ENCODE data around the gene KCNH2. TPM values are rescaled to one million over a fixed set of nuclear protein-coding genes. Genes with fewer than 3 reads are reported as not detected.

KCNH2 gene
- total and polyA plus RNA-seq, 10 of the 15 experiments (the other 5 are each of a cell fraction or from before 2014, with no cell fraction given) = 0.04 to 0.24 (median 0.17) TPM; not detected in 6

DNA sequence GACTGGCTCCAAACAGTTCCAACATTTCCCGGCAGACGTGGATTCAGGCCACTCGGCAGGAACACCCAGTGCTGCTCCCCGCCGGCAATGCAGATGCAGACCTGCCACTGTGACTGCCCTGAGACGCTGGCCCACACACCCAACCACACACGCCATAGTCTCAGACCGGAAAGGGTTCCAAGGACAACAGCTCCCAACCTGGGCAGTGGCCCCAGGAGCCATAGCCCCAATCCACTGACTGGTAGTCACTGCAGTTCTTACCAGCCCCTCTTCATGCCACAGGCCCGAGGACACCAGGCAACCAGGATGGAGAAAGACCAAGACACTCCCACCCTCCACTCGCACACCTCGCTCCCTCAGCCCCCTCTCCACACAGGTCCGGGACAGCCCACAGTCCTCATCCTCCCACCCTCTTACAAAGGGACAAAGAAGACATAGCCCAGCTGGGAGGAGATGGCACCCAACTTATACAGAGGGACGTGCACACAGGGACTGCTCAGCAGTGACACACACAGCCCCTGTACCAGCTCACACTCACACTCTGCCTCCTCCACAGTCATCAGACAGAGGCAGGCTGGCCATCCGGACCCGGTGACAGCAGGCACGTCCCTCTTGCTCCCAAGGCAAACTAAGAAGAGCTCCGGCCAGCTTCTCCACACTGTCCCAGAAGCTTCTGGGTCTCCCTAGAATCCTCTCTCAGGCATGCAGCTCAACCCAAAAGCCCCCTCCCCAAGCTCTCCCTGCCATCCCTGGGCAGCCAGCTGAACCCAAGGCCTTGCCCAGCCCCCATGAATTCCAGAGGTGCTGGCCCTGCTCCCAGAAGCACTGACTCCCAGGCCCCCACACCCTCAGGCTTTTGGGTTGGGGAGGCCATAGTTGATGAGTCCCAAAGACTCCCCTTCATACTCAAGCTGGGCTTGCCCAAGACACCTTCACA lies 24.8 kb downstream of the KCNH2 start:
- intact Hi-C loops (cut with micrococcal nuclease; ENCODE audit: unreplicated experiment) (no loop called here), in situ Hi-C loops (cut with MboI) (no loop called here)
- Histone ChIP-seq H3K4me1 (ENCODE audit: control insufficient read depth, insufficient read depth, low read length) (no peaks in the 10 kb centered on the region), H3K27ac (ENCODE audit: control insufficient read depth, insufficient read depth) (no peak overlapping the region), H3K9ac (ENCODE audit: control insufficient read depth, insufficient read depth, low read length) (no peak overlapping the region), H3K36me3 (ENCODE audit: control insufficient read depth in 2 of 2, insufficient read depth in 2 of 2, low read length in 1 of 2) (no peaks in the 10 kb centered on the region), H2AFZ (ENCODE audit: control insufficient read depth, low read depth, low read length) (no peak overlapping the region), H3K9me3 (replicated peaks; ENCODE audit: control insufficient read depth, insufficient read depth, low read length) (no peaks in the 10 kb centered on the region), H4K20me1 (ENCODE audit: control insufficient read depth, insufficient read depth) (no peaks in the 10 kb centered on the region), H3K4me3 (no peak overlapping the region), H3K79me2 (ENCODE audit: control insufficient read depth, insufficient read depth, low read length) (no peaks in the 10 kb centered on the region), H3K27me3 (replicated peaks in 1 of 2; ENCODE audit: control insufficient read depth in 2 of 2, insufficient read depth in 2 of 2, low read length in 1 of 2) (no peaks in the 10 kb centered on the region; a peak in 2 of 4 replicates), H3K4me2 (ENCODE audit: control insufficient read depth, insufficient read depth) (no peak overlapping the region)
- DNase-seq (ENCODE audit: low read depth, low spot score) = no peak
- 47% methylated on average over 16 of the region's 17 CpGs for WGBS (ENCODE audit: insufficient coverage, insufficient replicate concordance, low lambda C conversion rate, missing lambda C conversion rate)
- no TSS peak for BruUV-seq (replicated peaks)
- ChIA-PET RAD21 (ENCODE audit: unreplicated experiment) (no interaction called here), CTCF (no interaction called here), POLR2A (no interaction called here), SMC1A (ENCODE audit: uncharacterized antibody, unreplicated experiment) (no interaction called here)
- no peak for FAIRE-seq
- ATAC-seq = no peak
- TF ChIP-seq RFX5 (IDR thresholded peaks at IDR 0.05; ENCODE audit: low read depth, low read length) (no peak), TBL1XR1 (IDR thresholded peaks at IDR 0.05; ENCODE audit: low read depth, low read length) (no peak), SUPT20H (IDR thresholded peaks at IDR 0.05; ENCODE audit: borderline replicate concordance, control insufficient read depth, low read depth, low read length) (no peak), NBN (IDR thresholded peaks at IDR 0.05) (no peak), NR2C1 (IDR thresholded peaks at IDR 0.05) (no peak), CREM (IDR thresholded peaks at IDR 0.05; ENCODE audit: low read depth) (no peak), BCL3 (IDR thresholded peaks at IDR 0.05; ENCODE audit: borderline replicate concordance, insufficient read depth, low read depth, low read length, poor library complexity, severe bottlenecking) (no peak), MEF2B (IDR thresholded peaks at IDR 0.05; ENCODE audit: partially characterized antibody, poor library complexity, severe bottlenecking) (no peak), RAD51 (IDR thresholded peaks at IDR 0.05) (no peak), TCF3 (IDR thresholded peaks at IDR 0.05; ENCODE audit: borderline replicate concordance, insufficient read depth, low read depth, low read length) (no peak), TARDBP (IDR thresholded peaks at IDR 0.05; ENCODE audit: borderline replicate concordance) (no peak), ZSCAN29 (IDR thresholded peaks at IDR 0.05) (no peak)
- TF ChIP-seq, protein P1, sequence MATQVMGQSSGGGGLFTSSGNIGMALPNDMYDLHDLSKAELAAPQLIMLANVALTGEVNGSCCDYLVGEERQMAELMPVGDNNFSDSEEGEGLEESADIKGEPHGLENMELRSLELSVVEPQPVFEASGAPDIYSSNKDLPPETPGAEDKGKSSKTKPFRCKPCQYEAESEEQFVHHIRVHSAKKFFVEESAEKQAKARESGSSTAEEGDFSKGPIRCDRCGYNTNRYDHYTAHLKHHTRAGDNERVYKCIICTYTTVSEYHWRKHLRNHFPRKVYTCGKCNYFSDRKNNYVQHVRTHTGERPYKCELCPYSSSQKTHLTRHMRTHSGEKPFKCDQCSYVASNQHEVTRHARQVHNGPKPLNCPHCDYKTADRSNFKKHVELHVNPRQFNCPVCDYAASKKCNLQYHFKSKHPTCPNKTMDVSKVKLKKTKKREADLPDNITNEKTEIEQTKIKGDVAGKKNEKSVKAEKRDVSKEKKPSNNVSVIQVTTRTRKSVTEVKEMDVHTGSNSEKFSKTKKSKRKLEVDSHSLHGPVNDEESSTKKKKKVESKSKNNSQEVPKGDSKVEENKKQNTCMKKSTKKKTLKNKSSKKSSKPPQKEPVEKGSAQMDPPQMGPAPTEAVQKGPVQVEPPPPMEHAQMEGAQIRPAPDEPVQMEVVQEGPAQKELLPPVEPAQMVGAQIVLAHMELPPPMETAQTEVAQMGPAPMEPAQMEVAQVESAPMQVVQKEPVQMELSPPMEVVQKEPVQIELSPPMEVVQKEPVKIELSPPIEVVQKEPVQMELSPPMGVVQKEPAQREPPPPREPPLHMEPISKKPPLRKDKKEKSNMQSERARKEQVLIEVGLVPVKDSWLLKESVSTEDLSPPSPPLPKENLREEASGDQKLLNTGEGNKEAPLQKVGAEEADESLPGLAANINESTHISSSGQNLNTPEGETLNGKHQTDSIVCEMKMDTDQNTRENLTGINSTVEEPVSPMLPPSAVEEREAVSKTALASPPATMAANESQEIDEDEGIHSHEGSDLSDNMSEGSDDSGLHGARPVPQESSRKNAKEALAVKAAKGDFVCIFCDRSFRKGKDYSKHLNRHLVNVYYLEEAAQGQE (IDR thresholded peaks at IDR 0.05; ENCODE audit: low read depth, low read length) = no peak
- TF ChIP-seq, protein P2, sequence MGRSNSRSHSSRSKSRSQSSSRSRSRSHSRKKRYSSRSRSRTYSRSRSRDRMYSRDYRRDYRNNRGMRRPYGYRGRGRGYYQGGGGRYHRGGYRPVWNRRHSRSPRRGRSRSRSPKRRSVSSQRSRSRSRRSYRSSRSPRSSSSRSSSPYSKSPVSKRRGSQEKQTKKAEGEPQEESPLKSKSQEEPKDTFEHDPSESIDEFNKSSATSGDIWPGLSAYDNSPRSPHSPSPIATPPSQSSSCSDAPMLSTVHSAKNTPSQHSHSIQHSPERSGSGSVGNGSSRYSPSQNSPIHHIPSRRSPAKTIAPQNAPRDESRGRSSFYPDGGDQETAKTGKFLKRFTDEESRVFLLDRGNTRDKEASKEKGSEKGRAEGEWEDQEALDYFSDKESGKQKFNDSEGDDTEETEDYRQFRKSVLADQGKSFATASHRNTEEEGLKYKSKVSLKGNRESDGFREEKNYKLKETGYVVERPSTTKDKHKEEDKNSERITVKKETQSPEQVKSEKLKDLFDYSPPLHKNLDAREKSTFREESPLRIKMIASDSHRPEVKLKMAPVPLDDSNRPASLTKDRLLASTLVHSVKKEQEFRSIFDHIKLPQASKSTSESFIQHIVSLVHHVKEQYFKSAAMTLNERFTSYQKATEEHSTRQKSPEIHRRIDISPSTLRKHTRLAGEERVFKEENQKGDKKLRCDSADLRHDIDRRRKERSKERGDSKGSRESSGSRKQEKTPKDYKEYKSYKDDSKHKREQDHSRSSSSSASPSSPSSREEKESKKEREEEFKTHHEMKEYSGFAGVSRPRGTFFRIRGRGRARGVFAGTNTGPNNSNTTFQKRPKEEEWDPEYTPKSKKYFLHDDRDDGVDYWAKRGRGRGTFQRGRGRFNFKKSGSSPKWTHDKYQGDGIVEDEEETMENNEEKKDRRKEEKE (IDR thresholded peaks at IDR 0.05) = no peak
